AG04450 (cell line): ENCODE data around the gene TMEM41B. TPM values are rescaled to one million over a fixed set of nuclear protein-coding genes. Genes with fewer than 3 reads are reported as not detected.
"Not testable (repeated sequence)": the region's sequence is repeated elsewhere in the genome, so short reads cannot be mapped to it uniquely, and the experiment has no call there.

ENCODE experiments used
- CTCF ChIA-PET: fragments of 300-600, 350-600 bp; formaldehyde crosslinking; extraction: SDS; loops from one replicate; lab custom pipeline; 2022; ENCODE audit warnings: antibody characterized with exemption, inconsistent platforms; lab: Charles Lee
- POLR2A ChIA-PET: fragments of 350-600 bp; formaldehyde crosslinking; extraction: SDS; loops from one replicate; lab custom pipeline; 2021; ENCODE audit warnings: antibody characterized with exemption, inconsistent platforms; lab: Yijun Ruan, JAX
- DNase-seq: peaks from one replicate; pipeline ENCODE4 v3.0.0-alpha.2; 2011; ENCODE audit warnings: low read depth, low spot score
- H3K27ac ChIP-seq: one replicate; pipeline ENCODE4 v1.5.1; 2012; ENCODE audit warnings: low read depth, low read length, control low read depth
- H3K27me3 ChIP-seq: one replicate; pipeline ENCODE4 v1.6.0; 2012; ENCODE audit warnings: low read length; ENCODE audit not compliant: control insufficient read depth, insufficient read depth
- H3K4me3 ChIP-seq: 2 replicates; pipeline ENCODE4 v1.5.1; 2011; ENCODE audit warnings: mild to moderate bottlenecking, low read depth, low read length, control low read depth
- H3K9me3 ChIP-seq: 2 replicates; pipeline ENCODE4 v1.5.1; 2012; ENCODE audit warnings: low read length; ENCODE audit not compliant: control insufficient read depth, insufficient read depth
- CTCF ChIP-seq: IDR thresholded peaks from 2 replicates; pipeline ENCODE4 v1.5.1; 2011; ENCODE audit warnings: low read depth, low read length, control low read depth, inconsistent platforms
- polyA plus RNA-seq: library from polyadenylated mRNA; depleted of rRNA; stranded (reverse); fragments of >200 nt; gene quantifications from 2 replicates; pipeline ENCODE4 v1.2.3, GENCODE V29; 2011

The TMEM41B gene
- polyA plus RNA-seq, 1 experiment: 26.3 TPM

DNA sequence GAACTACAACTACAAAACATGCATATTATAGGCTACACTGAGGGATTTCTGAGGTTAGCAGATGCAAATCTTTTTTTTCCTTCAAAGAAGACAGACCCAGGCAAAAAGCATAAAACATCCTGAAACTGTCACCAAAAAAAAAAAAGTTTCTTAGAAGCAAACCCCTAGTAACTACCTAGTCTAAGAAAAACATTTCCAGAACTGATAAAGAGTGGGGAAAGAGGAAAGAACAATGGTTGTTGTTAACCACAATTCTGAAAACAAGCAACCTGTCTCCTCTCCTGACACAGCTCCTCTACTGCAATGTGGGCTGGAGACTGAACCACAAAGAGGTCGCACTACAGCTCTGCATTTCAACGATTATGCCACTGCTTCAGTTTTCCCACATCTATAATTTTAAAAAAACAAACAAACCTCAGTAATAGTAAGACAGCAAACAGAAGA is 64.2 kb downstream of the TMEM41B start:
- Histone ChIP-seq H3K9me3 (no peaks in the 10 kb centered on the region), H3K27ac (no peak overlapping the region), H3K27me3 (no peaks in the 10 kb centered on the region), H3K4me3 (no peak overlapping the region)
- ChIA-PET POLR2A (no interaction called here), CTCF (no interaction called here)
- DNase-seq: no peak
- no peak for TF ChIP-seq CTCF

- ChIA-PET POLR2A (interaction anchor here (0.7 kb wide), 1 partner anchor 267 kb away, joined by 7 read pairs; no protein-coding TSS in a partner anchor), CTCF (no interaction called here)
- no peak for DNase-seq
- no peaks in the 10 kb centered on the region for H3K9me3 ChIP-seq
- H3K27ac ChIP-seq: no peak overlapping the region
- no peaks in the 10 kb centered on the region for H3K27me3 ChIP-seq
- TF ChIP-seq CTCF: no peak
- no peak overlapping the region for H3K4me3 ChIP-seq
Observed at GRCh38 chr11:9249252-9249651, 65.1 kb downstream of the TMEM41B start.

GRCh38 chr11:9247863-9248262 is 66.5 kb downstream of the TMEM41B start:
- TF ChIP-seq CTCF: no peak
- H3K4me3 ChIP-seq: no peak overlapping the region
- no peak for DNase-seq
- H3K27me3 ChIP-seq: no peaks in the 10 kb centered on the region
- H3K27ac ChIP-seq: no peak overlapping the region
- no peaks in the 10 kb centered on the region for H3K9me3 ChIP-seq
- ChIA-PET CTCF (no interaction called here), POLR2A (no interaction called here)

DNA sequence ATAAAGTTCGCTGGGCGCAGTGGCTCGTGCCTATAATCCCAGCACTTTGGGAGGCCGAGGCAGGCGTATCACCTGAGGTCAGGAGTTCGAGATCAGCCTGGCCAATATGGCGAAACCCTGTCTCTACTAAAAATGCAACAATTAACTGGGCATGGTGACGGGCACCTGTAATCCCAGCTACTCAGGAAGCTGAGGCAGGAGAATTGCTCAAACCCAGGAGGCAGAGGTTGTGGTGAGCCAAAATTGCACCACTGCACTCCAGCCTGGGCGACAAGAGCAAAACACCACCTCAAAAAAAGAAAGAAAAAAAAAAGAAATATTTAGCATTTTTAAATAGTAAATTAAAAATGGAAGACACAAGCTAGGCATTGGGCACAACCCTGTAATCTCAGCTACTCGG is 78.2 kb downstream of the TMEM41B start:
- H3K27me3 ChIP-seq, H3K27ac ChIP-seq, CTCF ChIA-PET, POLR2A ChIA-PET, H3K4me3 ChIP-seq, H3K9me3 ChIP-seq, DNase-seq: not testable (repeated sequence)

- ChIA-PET CTCF (no interaction called here), POLR2A (interaction anchor here (1.0 kb wide), 1 partner anchor 10 kb away, joined by 4 read pairs; no protein-coding TSS in a partner anchor)
- no peaks in the 10 kb centered on the region for H3K9me3 ChIP-seq
- no peak overlapping the region for H3K4me3 ChIP-seq
- DNase-seq: no peak
- H3K27me3 ChIP-seq: no peaks in the 10 kb centered on the region
- no peak for TF ChIP-seq CTCF
- H3K27ac ChIP-seq: no peak overlapping the region
Observed at GRCh38 chr11:9232482-9232881, 81.9 kb downstream of the TMEM41B start.
